GM19239 (cell line): ENCODE results near the gene RBM43.
"Not testable (repeated sequence)": the region's sequence is repeated elsewhere in the genome, so short reads cannot be mapped to it uniquely, and the experiment has no call there.

ENCODE experiments used
- DNase-seq: peaks from one replicate; pipeline ENCODE4 v3.0.0; 2011; ENCODE audit warnings: low spot score; ENCODE audit not compliant: insufficient read length
- FAIRE-seq: peaks from 2 replicates; lab custom pipeline; 2011; peaks lifted over from hg19 to GRCh38; lab: Jason Lieb, UNC

The RBM43 gene

DNA sequence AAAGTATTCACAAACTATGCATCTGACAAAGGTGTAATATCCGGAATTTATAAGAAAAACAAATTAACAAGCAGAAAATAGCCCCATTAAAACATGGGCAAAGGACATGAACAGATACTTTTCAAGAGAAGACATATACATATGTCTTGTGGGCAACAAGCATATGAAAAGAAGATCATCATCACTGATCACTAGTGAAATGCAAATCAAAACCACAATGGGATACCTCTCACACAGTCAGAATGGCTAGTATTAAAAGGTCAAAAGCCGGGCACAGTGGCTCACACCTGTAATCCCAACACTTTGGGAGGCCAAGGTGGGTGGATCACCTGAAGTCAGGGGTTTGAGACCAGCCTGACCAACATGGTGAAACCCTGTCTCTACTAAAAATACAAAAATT lies 28.4 kb downstream of the RBM43 start:
- FAIRE-seq = not testable (repeated sequence)

DNA sequence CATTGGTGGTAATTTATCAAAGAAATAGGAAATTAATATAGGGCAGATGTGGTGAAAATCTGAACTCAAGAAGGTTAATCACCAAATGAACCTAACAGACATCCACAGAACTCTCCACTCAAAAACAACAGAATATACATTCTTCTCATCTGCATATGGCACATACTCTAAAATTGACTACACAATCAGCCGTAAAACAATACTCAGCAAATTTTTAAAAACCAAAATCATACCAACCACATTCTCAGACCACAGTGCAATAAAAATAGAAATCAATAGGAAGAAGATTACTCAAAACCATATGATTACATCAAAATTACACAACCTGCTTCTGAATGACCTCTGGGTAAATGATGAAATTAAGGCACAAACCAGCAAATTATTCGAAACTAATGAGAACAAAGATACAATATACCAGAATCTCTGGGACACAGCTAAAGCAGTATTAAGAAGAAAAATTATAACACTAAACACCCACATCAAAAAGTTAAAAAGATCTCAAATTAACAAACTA lies 31.0 kb downstream of the RBM43 start:
- DNase-seq = no peak
- no peak for FAIRE-seq

More for the DNA sequence above, 28.4 kb downstream of the RBM43 start:
- DNase-seq = not testable (repeated sequence)

DNA sequence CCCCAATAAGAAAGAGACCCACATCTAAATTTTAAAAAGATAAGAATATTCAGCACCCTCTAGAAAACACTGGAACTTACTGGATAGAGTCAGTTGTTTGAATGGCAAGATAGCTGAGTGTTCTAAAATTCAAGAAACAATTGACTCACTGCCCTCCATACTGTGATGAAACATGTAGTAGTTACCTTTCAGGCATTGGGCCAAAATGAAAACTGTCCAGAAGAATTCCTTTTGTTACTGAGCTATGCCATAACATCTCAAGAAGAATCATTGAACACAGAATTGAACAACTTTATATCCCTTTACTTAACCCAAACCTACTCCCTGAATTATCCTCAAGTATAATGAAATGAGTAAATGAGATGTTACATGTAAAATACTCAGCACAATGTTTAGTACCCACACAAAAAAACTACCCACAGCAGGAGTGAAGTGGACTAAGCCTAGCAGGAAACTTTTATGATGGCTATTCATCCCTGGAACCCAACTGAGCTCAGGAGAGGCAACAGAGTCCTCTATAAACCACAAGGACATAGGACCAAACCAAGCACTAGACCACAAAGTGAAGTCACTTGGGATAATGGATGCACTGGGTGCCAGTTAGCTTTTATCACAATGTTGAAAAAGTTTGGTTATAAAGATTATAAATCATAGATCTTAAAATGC lies 32.7 kb downstream of the RBM43 start:
- FAIRE-seq (no peak), DNase-seq (no peak)

DNA sequence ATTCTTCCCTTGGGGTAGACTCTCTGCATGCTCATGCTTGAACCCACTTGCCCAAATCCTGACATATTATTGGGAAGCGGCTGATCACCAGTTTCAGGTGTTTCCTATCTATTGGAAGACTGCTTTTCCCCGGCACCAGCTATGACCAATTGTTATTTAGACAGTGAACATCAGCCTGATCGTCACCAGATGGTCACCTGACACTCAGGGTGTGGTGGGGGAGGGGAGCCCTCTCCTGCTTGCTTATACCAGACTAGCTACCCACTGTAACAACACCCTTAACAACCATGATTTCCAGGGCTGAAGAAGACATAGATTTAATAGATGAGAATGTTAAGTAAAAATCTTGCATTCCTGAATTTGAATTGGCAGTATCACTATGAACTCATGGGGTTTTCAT lies 44.3 kb downstream of the RBM43 start:
- no peak for DNase-seq
- no peak for FAIRE-seq

DNA sequence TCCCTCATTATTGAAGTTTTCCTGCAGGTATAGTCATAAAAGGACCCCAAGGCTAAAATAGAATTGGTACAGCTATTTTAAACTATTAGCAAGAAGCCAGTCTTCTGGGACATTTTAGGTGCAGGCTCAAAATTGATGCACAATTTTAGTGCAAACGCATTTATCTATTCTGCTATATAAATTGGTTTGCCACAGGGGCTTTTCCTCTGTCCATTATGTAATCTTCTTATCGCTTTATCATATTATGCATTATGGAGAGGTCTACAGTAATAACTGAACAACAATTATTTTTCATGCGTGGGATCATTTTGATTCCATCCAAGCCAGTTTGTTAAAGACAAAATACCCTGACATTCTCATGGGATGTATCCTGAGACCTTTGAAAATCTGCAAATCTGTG lies 54.6 kb downstream of the RBM43 start:
- DNase-seq (no peak), FAIRE-seq (no peak)

DNA sequence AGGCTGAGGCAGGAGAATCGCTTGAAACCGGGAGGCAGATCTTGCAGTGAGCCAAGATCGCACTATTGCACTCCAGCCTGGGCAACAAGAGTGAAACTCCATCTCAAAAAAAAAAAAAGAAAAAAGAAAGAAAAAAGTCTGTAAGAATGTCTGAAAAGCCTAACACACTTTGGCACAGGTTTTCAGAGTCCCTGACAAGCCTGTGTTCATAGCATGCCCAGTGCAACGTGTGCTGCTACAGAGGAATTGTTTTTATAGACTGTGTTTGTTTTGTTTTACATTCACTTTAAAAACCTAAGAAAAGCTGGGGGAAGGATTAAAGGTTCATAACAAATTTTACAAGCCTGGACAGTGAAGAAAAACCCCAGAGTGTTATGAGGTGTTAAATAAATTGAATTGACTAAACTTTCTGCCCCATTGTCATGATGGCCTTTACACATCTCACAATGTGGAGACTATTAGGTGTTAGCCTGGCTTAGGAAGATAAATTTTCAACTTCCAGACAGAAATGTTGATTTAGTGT lies 55.2 kb downstream of the RBM43 start:
- FAIRE-seq = no peak
- no peak for DNase-seq

DNA sequence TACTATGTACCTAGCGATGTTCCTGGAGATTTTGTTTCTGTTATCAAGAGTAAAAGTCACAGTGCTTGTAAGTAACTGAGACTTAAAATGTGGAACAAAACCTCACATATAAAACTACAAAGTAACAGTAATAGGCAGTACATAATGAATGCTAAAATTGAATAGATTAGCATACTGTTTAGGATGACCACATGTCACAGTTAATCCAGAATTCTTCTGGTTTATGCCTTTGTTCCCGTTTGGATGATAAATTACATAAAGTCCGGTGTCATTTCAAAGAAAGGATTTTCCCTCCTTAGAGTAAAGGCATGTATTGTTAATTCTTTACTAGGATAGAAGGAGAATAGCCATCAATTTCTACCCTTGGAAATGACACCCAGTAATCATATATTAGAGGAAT lies 56.1 kb downstream of the RBM43 start:
- no peak for FAIRE-seq
- DNase-seq = no peak

DNA sequence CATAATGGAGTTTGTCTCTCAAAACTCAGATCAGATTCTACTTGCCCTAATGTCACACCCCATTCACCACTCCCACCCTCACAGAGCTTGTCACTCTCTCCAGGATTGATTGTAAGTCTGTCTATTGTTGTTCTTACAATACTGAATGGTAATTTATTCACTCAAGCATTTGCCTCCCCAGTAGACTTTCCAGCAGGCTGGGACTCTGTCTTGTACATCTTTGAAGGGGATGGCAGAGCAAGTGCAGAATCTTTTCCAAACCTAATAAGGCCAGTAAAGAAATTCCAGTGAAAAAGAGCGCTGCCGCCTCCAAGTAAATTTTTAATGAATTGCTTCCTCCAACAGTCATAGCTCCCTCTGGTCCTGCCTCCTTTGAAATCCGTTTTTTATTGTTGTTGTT lies 56.9 kb downstream of the RBM43 start:
- no peak for FAIRE-seq
- no peak for DNase-seq

DNA sequence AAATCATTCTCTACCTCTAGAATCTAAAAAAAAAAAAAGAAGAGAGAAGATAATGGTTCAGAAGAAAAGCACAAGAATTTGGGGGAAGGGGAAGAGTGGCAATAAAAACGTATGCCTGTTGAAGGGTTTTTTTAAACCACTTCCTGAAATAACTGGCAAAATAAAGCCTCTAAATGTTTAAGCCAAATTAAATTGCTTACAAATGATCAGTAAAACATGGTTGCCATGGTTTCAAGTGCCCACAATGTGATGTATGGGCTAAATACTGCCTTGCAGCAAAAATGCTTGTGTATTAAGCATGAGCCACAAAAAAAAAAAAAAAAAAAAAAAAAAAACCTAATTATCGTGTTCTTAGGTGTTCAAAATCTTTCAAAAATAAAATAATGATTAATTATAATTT lies 60.8 kb downstream of the RBM43 start:
- DNase-seq = no peak
- no peak for FAIRE-seq

DNA sequence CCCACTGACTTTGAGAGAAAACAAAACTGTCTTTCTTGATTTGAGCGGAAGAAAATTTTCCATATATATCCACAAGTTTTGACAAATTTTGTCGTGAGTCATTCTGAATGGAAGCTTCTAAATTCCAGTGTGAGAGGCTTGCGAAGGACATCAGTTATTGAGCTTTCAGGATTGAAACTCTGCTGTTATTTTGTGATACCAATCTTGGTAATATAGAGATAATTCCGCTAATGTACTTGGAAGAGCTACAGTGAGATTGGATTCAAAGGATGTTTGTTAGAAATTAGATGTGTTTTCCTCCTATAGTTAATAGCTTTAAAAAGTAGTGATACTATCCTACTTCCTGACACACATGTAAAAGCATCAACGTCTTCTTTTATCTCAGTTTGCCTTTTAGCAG lies 61.4 kb downstream of the RBM43 start:
- no peak for DNase-seq
- no peak for FAIRE-seq

DNA sequence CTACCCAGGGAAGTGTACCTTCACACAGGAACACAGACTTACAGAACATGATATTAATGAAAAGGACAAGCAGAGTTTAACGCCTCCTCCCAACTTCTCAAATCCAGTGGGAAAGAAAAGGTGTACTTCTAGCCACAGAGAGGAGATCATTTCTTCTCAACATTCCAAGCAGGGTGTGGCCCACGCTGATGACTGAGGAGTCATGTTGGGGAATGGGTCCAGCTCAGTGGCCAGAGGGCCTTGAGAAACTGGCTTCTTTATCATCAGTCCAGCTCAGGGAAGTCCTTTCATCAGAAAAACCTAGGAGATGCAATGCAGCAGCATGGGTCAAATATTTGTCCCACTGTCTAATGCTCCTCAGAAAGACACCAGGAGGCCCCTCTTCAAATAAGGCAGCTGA lies 63.0 kb downstream of the RBM43 start:
- FAIRE-seq = no peak
- no peak for DNase-seq
